RWPE2 (cell line): Measurements from ENCODE around the gene RGS7.

ENCODE experiments used
- ATAC-seq: fragments of 200-7000 bp; cut with Tn5 transposase; 3 replicates; pipeline ENCODE4 v1.9.1; 2021; ENCODE audit warnings: low read depth
- DNase-seq: peaks from one replicate; pipeline ENCODE4 v3.0.0-alpha.2; 2020; ENCODE audit warnings: low spot score
- H3K27ac ChIP-seq: fragments of 450-650 bp; 2 replicates; pipeline ENCODE4 v1.5.1; 2017; ENCODE audit warnings: mild to moderate bottlenecking; ENCODE audit not compliant: poor library complexity, severe bottlenecking
- H3K27me3 ChIP-seq: fragments of 250-450 bp; sonication (Bioruptor Pico); 2 replicates; pipeline ENCODE4 v1.5.1; 2021; ENCODE audit warnings: mild to moderate bottlenecking, moderate library complexity; ENCODE audit not compliant: insufficient read depth, poor library complexity, severe bottlenecking
- H3K36me3 ChIP-seq: fragments of 250-450 bp; sonication (Bioruptor Pico); 2 replicates; pipeline ENCODE4 v1.5.1; 2020; ENCODE audit warnings: low read depth, mild to moderate bottlenecking, moderate library complexity
- H3K4me1 ChIP-seq: fragments of 250-450 bp; sonication (Bioruptor Pico); 2 replicates; pipeline ENCODE4 v1.5.1; 2021; ENCODE audit warnings: mild to moderate bottlenecking, moderate library complexity; ENCODE audit not compliant: insufficient read depth, poor library complexity, severe bottlenecking
- H3K4me3 ChIP-seq: fragments of 250-450 bp; sonication (Bioruptor Pico); 2 replicates; pipeline ENCODE4 v1.5.1; 2021; ENCODE audit warnings: mild to moderate bottlenecking, moderate library complexity; ENCODE audit not compliant: severe bottlenecking
- H3K9me3 ChIP-seq: fragments of 250-450 bp; sonication (Bioruptor Pico); 2 replicates; pipeline ENCODE4 v1.5.1; 2021; ENCODE audit warnings: mild to moderate bottlenecking, moderate library complexity; ENCODE audit not compliant: severe bottlenecking
- TF ChIP-seq, protein P1 (sequence below): fragments of 450-650 bp; IDR thresholded peaks from one replicate; pipeline ENCODE4 v1.5.1; 2017; ENCODE audit warnings: mild to moderate bottlenecking, moderate library complexity; ENCODE audit not compliant: poor library complexity, severe bottlenecking

Gene RGS7

DNA sequence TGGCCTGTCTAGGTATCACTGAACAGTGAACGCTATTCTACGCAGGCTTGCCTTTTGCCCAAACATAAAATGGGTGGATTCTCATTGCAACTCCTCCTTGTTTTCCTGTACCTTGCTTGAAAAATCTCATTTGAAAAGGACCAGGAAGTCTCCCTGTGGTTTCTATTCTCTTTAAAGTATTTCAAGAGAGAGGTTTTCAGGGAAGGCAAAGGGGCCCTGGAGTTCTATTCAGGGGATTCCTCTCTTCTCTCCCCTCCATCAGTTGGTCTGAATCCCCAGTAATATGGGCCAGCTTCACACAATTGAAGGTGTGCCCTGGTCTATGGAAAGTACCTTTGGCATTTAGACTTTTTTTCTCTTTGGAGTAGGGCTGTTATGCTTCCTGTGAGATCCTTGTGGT is 311.3 kb downstream of the RGS7 start:
- TF ChIP-seq, protein P1, sequence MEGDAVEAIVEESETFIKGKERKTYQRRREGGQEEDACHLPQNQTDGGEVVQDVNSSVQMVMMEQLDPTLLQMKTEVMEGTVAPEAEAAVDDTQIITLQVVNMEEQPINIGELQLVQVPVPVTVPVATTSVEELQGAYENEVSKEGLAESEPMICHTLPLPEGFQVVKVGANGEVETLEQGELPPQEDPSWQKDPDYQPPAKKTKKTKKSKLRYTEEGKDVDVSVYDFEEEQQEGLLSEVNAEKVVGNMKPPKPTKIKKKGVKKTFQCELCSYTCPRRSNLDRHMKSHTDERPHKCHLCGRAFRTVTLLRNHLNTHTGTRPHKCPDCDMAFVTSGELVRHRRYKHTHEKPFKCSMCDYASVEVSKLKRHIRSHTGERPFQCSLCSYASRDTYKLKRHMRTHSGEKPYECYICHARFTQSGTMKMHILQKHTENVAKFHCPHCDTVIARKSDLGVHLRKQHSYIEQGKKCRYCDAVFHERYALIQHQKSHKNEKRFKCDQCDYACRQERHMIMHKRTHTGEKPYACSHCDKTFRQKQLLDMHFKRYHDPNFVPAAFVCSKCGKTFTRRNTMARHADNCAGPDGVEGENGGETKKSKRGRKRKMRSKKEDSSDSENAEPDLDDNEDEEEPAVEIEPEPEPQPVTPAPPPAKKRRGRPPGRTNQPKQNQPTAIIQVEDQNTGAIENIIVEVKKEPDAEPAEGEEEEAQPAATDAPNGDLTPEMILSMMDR: no peak
- H3K27me3 ChIP-seq: no peaks in the 10 kb centered on the region

DNA sequence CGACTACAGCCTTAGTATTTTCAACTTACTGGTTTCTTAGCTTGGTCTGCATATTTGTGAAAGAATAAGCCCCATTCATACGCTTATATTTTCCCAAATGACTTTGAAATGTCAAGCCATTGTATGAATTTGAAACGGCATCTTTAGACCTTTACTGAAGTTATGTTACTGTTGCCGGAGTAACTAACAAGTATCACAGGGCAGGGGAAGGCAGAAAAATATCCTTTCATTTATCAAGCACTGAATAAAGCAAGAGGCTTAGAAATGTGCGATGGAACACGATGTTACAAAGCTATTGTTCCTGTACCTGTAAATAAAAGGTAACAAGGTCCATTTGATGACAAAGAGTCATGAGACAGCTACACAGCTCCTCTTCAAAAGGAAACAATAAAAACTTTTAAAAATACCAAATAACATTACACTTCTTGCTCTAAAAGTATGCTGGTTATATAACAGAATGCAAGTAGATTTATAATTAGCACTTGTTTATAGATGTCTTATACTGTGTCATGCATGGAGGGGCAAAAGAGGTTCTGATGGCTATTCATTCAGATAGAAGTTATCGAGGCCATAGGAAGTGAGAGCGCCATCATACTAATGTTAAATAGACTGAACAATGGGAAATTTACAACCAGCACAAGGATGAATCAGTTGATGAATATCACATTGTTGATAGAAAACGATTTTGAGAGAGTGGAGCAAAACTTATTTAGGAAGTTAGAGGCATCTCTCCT is 322.6 kb downstream of the RGS7 start:
- TF ChIP-seq, protein P1: no peak
- no peaks in the 10 kb centered on the region for H3K9me3 ChIP-seq
- H3K4me3 ChIP-seq: no peak overlapping the region
- no peaks in the 10 kb centered on the region for H3K4me1 ChIP-seq
- H3K27me3 ChIP-seq: no peaks in the 10 kb centered on the region
- no peaks in the 10 kb centered on the region for H3K36me3 ChIP-seq
- no peak for ATAC-seq
- H3K27ac ChIP-seq: no peak overlapping the region
- DNase-seq: no peak

More for the DNA sequence above, 311.3 kb downstream of the RGS7 start:
- no peaks in the 10 kb centered on the region for H3K36me3 ChIP-seq
- no peak overlapping the region for H3K4me3 ChIP-seq
- H3K4me1 ChIP-seq: no peaks in the 10 kb centered on the region
- DNase-seq (no peak), ATAC-seq (no peak)
- H3K27ac ChIP-seq: no peak overlapping the region
- no peaks in the 10 kb centered on the region for H3K9me3 ChIP-seq

DNA sequence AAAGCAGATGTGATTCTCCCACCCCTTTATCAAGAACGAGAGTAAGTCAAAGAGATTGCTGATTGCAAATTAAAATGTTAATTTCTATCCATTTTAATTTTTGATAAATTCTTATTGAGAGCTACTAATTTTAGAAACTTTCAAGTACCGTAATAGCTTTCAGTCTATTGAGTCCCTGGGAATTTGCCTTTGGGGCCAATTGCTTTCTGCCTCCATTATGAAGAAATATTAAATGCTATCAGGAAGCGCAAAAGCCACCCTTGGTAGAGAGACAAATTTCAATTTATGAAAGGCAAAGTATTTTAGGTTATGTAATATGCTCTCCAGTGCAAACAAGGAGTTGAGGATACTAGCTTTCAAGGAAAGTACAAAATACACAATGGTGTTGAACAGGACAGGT is 332.2 kb downstream of the RGS7 start:
- Histone ChIP-seq H3K4me3 (no peak overlapping the region), H3K4me1 (no peaks in the 10 kb centered on the region), H3K9me3 (no peaks in the 10 kb centered on the region), H3K27me3 (no peaks in the 10 kb centered on the region), H3K36me3 (no peaks in the 10 kb centered on the region), H3K27ac (no peak overlapping the region)
- DNase-seq: no peak
- no peak for ATAC-seq
- TF ChIP-seq, protein P1: no peak

DNA sequence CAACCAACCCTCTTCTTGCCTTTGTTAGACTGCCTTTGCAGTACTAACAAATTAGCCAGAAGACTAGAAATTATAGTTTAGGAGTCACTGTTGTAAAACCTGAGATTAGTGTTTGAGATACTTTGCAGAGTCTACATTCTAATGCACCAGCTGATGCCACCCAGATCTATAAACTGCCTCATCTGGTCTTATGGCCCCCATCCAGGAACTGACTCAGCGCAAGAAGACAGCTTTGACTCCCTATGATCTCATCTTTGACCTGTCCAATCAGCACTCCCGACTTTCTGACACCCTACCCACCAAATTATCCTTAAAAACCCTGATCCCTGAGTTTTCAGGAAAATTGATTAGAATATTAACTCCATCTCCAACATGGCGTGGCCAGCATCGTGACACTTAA is 334.6 kb downstream of the RGS7 start:
- no peak overlapping the region for H3K27ac ChIP-seq
- H3K27me3 ChIP-seq: no peaks in the 10 kb centered on the region
- no peak for ATAC-seq
- TF ChIP-seq, protein P1: no peak
- H3K9me3 ChIP-seq: no peaks in the 10 kb centered on the region
- no peak for DNase-seq
- no peak overlapping the region for H3K4me3 ChIP-seq
- no peaks in the 10 kb centered on the region for H3K36me3 ChIP-seq
- no peaks in the 10 kb centered on the region for H3K4me1 ChIP-seq
